ENCODE measurements around the gene CDH11. TPM values are rescaled to one million over a fixed set of nuclear protein-coding genes. Genes with fewer than 3 reads are reported as not detected.

CDH11 gene
- polyA plus RNA-seq, 1 donor (not counting 4 experiments of a cell fraction or from before 2014, with no cell fraction given), result 36.8 TPM

DNA sequence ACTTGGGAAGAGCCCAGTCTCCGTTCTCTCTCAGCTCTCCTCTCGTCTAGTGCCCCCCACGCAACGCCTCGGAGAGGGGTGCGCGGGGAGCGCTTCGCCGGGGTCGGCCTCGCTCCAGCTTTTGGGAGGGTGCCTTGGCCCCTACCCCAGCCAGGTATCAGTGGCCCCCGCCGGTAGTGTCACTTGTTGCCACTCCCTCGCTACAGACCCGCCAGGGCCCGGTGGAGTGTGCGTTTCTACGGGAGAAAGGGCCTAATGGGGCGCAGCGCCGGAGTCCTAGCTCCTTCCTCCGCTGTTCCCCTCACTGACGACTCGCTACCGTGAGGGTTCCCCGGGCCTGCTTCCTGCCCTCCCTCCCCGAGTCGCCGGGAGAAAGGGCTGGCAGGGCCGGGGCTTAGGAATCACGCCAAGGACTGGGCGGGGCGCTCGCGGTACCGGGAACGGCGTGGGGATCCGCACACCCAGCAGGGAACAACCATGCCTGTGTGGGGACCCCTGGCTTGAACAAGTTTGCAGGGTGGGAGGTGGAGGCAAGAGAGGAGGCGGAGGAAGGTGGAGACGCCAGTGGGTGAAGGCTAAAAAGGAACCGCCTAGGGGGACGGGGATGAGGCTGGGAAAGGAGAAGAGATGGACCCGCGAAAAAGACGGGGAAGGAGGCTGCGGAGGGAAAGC is 997 bp upstream of the CDH11 start:
- no peaks in the 10 kb centered on the region for H4K20me1 ChIP-seq (ENCODE audit: control insufficient read depth, extremely low read depth, insufficient read depth, low read length)
- dilution Hi-C loops (cut with MboI; ENCODE audit: extremely low pct_ligation_motif_present, low sequenced_read_pairs), result no loop called here
- peak overlapping the region; percentile 92 for H3K4me2 ChIP-seq (ENCODE audit: control insufficient read depth, extremely low read depth, insufficient read depth, low read depth, low read length)
- peak overlapping the region; percentile 66 for H3K27ac ChIP-seq (ENCODE audit: control insufficient read depth, insufficient read depth, low read length)
- H3K9me3 ChIP-seq (ENCODE audit: control insufficient read depth, low read depth, low read length), result no peaks in the 10 kb centered on the region
- peak overlapping the region; percentile 95 for H2AFZ ChIP-seq (ENCODE audit: control insufficient read depth, low read length)
- H3K27me3 ChIP-seq (ENCODE audit: control insufficient read depth, extremely low read depth, insufficient read depth, low read length), result peaks cover 38% of the 10 kb centered on the region
- DNase-seq (ENCODE audit: low read depth, low spot score) (no peak), FAIRE-seq (no peak)
- peaks cover 11% of the 10 kb centered on the region for H3K4me1 ChIP-seq (ENCODE audit: control insufficient read depth, extremely low read depth, insufficient read depth, low read length)
- H3K9me1 ChIP-seq (ENCODE audit: control insufficient read depth, extremely low read depth, insufficient read depth, low read length), result no peaks in the 10 kb centered on the region
- peak overlapping the region; percentile 54 to 70 (median 65) for H3K4me3 ChIP-seq (ENCODE audit: control insufficient read depth in 2 of 3, extremely low read depth in 1 of 3, insufficient read depth in 2 of 3, low read depth in 1 of 3, low read length in 3 of 3)
- H3K9ac ChIP-seq (ENCODE audit: control insufficient read depth, extremely low read depth, insufficient read depth, low read length), result peak overlapping the region; percentile 74
- peaks cover 33% of the 10 kb centered on the region for H3K79me2 ChIP-seq (ENCODE audit: control insufficient read depth, insufficient read depth, low read length)
- no peak for TF ChIP-seq EZH2 (IDR thresholded peaks at IDR 0.05; ENCODE audit: low read length)
- TF ChIP-seq, protein P1, sequence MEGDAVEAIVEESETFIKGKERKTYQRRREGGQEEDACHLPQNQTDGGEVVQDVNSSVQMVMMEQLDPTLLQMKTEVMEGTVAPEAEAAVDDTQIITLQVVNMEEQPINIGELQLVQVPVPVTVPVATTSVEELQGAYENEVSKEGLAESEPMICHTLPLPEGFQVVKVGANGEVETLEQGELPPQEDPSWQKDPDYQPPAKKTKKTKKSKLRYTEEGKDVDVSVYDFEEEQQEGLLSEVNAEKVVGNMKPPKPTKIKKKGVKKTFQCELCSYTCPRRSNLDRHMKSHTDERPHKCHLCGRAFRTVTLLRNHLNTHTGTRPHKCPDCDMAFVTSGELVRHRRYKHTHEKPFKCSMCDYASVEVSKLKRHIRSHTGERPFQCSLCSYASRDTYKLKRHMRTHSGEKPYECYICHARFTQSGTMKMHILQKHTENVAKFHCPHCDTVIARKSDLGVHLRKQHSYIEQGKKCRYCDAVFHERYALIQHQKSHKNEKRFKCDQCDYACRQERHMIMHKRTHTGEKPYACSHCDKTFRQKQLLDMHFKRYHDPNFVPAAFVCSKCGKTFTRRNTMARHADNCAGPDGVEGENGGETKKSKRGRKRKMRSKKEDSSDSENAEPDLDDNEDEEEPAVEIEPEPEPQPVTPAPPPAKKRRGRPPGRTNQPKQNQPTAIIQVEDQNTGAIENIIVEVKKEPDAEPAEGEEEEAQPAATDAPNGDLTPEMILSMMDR (optimal IDR thresholded peaks at IDR 0.05 in 1 of 3, IDR thresholded peaks at IDR 0.05 in 1 of 3, conservative IDR thresholded peaks at IDR 0.05 in 1 of 3; ENCODE audit: extremely low read depth in 1 of 3, insufficient read depth in 2 of 3, low read length in 3 of 3), result no peak
- no peaks in the 10 kb centered on the region for H3K36me3 ChIP-seq (ENCODE audit: control insufficient read depth in 2 of 2, extremely low read depth in 1 of 2, insufficient read depth in 2 of 2, low read length in 2 of 2)

DNA sequence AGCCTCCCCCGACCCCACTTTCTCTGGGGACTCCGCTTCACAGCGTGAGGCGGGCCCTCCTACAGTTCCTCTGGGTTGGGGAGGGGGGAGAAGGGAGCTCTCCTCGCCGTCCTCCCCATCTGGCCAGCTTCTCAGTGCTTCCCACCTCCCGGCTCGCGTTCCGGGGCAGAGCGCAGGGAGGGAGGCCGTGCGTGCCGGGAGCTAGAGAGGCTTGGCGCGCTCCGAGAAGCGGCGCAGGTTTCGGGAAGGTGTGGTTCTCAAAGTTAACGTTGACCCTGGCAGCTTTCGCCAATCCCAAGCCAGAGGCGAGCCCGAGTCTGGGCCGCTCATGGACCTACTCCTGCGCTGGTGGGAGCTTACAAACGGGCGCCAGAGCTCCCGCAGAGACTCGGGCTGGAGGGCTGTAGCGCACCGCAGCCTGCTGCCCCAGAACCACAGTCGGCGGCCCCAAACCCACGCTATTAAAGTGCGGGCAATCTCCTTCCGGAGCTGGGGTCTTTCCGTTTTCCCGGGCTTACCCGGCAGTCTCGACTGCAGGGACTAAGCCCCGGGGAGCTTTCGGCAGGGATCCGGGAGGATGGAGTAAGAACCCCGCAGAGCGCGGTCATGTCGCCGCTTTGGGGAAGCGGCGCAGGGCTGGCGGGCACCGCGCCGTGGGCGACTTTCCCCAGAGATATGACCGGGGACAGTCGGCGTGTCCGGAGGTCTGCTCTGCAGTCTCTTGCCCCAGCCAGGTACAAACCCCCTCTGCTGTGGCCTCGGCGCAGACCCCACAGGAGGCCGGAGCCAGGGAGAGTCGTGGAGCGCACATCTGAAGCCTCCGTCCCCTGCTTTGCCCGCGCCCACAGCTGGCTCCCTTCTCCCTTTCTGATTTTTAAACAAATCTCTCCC is 787 bp downstream of the CDH11 start:
- Histone ChIP-seq H3K4me3 (ENCODE audit: control insufficient read depth in 2 of 3, extremely low read depth in 1 of 3, insufficient read depth in 2 of 3, low read depth in 1 of 3, low read length in 3 of 3) (peak overlapping the region; percentile 54 to 91 (median 61)), H3K4me1 (ENCODE audit: control insufficient read depth, extremely low read depth, insufficient read depth, low read length) (peaks cover 11% of the 10 kb centered on the region), H3K27me3 (ENCODE audit: control insufficient read depth, extremely low read depth, insufficient read depth, low read length) (peaks cover 38% of the 10 kb centered on the region), H3K9me1 (ENCODE audit: control insufficient read depth, extremely low read depth, insufficient read depth, low read length) (no peaks in the 10 kb centered on the region), H3K79me2 (ENCODE audit: control insufficient read depth, insufficient read depth, low read length) (peaks cover 51% of the 10 kb centered on the region), H3K4me2 (ENCODE audit: control insufficient read depth, extremely low read depth, insufficient read depth, low read depth, low read length) (peak overlapping the region; percentile 30), H2AFZ (ENCODE audit: control insufficient read depth, low read length) (peak overlapping the region; percentile 77), H4K20me1 (ENCODE audit: control insufficient read depth, extremely low read depth, insufficient read depth, low read length) (peaks cover 4% of the 10 kb centered on the region), H3K27ac (ENCODE audit: control insufficient read depth, insufficient read depth, low read length) (peak overlapping the region; percentile 43), H3K9me3 (ENCODE audit: control insufficient read depth, low read depth, low read length) (no peaks in the 10 kb centered on the region), H3K36me3 (ENCODE audit: control insufficient read depth in 2 of 2, extremely low read depth in 1 of 2, insufficient read depth in 2 of 2, low read length in 2 of 2) (no peaks in the 10 kb centered on the region), H3K9ac (ENCODE audit: control insufficient read depth, extremely low read depth, insufficient read depth, low read length) (peak overlapping the region; percentile 78)
- DNase-seq (ENCODE audit: low read depth, low spot score) (no peak), FAIRE-seq (no peak)
- TF ChIP-seq EZH2 (IDR thresholded peaks at IDR 0.05; ENCODE audit: low read length), result no peak
- TF ChIP-seq, protein P1 (optimal IDR thresholded peaks at IDR 0.05 in 1 of 3, IDR thresholded peaks at IDR 0.05 in 1 of 3, conservative IDR thresholded peaks at IDR 0.05 in 1 of 3; ENCODE audit: extremely low read depth in 1 of 3, insufficient read depth in 2 of 3, low read length in 3 of 3), result no peak
- dilution Hi-C loops (cut with MboI; ENCODE audit: extremely low pct_ligation_motif_present, low sequenced_read_pairs), result no loop called here
